GM12874 (cell line): Measurements from ENCODE around the gene NAALADL2.

ENCODE experiments used
- CTCF ChIP-seq: IDR thresholded peaks from 2 replicates; pipeline ENCODE4 v1.5.1; 2011; ENCODE audit warnings: low read depth, mild to moderate bottlenecking, control low read depth, low read length, moderate library complexity; ENCODE audit not compliant: insufficient read depth

NAALADL2 gene

GRCh38 chr3:175764722-175765121 is 905.6 kb downstream of the NAALADL2 start:
- TF ChIP-seq CTCF: no peak

DNA sequence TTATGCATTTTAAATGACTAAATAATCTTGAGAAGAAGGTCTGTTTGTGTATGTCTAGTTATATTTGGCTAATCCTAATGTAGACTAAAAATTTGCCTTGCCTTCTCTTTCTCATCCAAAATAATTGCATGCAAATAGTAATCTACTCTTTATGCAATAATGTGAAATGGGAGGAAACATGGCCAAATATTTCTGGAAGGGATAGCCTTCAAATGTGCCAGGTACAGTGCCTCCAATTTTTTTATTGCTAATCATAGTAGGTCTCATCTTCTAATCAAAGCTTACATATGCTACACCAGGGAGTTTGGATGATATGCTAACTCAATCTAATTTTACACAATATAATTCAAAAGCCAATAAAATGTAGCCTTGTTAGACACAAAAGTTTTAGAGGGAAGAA is 911.3 kb downstream of the NAALADL2 start:
- no peak for TF ChIP-seq CTCF

DNA sequence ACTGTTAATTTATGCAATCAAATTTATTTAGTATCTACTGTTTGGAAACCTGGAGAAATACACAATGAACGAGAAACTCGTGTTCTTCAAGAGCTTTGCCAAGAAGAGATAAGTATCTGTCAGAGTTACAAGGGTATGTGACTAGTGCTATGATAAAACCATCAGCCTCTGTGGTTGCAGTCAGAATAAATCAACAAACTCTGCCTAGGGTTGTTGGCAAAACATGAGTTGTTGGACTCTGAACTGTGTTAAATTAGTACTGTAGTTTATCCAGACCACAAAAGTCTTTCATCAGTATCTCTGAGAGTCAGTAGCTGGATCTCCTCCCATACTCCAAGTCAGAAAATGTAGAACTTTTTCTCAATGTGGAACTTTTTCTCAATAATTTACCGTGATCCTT is 918.4 kb downstream of the NAALADL2 start:
- no peak for TF ChIP-seq CTCF

- TF ChIP-seq CTCF: no peak
These were observed 918.8 kb downstream of the NAALADL2 start for GRCh38 chr3:175777965-175778364.

GRCh38 chr3:175778994-175779393 is 919.9 kb downstream of the NAALADL2 start:
- TF ChIP-seq CTCF: no peak

- no peak for TF ChIP-seq CTCF
These were observed 933.1 kb downstream of the NAALADL2 start for GRCh38 chr3:175792245-175792644.

- TF ChIP-seq CTCF: no peak
These were observed 939.2 kb downstream of the NAALADL2 start for GRCh38 chr3:175798326-175798725.

- no peak for TF ChIP-seq CTCF
These were observed 946.7 kb downstream of the NAALADL2 start for GRCh38 chr3:175805825-175806224.
